HG02840 (cell line): Measurements from ENCODE around the gene SLC19A1.

ENCODE experiments used
- ATAC-seq: cut with Tn5 transposase; IDR thresholded peaks from one replicate; pipeline ENCODE4 v1.9.1; 2021; ENCODE audit warnings: mild to moderate bottlenecking, moderate library complexity, moderate number of reproducible peaks; ENCODE audit not compliant: unreplicated experiment, low FRiP score

Gene SLC19A1

DNA sequence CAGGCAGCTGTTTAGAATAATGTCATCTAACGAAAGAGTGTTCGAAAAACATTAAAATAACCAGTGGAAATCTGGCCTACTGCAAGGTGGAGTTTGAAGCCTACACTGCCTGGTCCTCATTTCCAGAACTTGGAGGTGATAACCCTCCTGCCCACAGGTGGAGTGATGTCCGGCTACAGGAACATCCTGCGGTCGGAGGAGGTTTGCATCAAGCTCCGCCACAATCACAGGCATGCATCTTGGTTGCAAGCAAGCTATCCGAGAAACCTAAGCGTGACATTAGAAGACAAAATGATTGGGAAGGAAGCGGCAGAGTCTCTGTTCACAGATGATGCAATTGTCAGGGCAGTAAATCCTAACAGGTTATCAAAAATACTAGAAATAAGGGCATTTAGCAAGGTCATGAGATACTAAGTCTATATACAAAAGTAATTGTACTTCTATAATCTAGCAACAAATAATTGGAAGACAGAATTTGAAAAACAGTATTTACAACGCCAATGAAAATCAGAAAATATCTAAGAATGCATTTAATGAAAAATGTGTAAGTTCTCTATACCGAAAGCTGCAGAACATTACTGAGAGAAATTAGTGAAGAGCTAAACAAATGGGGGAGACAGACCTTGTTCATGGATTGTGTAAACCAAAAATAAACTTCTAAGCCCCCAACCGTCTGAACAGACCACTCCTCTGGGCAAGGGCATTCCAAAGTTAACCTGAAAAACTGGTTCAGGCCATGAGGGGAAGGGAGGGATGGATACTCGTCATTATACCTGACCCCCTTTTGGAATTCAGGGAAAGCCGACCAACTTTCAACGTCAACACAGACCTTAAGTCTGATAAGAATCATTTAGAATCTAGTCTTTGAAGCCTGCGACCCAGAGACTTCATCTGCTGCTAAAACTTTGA lies 4.7 kb upstream of the SLC19A1 start:
- ATAC-seq: no peak

DNA sequence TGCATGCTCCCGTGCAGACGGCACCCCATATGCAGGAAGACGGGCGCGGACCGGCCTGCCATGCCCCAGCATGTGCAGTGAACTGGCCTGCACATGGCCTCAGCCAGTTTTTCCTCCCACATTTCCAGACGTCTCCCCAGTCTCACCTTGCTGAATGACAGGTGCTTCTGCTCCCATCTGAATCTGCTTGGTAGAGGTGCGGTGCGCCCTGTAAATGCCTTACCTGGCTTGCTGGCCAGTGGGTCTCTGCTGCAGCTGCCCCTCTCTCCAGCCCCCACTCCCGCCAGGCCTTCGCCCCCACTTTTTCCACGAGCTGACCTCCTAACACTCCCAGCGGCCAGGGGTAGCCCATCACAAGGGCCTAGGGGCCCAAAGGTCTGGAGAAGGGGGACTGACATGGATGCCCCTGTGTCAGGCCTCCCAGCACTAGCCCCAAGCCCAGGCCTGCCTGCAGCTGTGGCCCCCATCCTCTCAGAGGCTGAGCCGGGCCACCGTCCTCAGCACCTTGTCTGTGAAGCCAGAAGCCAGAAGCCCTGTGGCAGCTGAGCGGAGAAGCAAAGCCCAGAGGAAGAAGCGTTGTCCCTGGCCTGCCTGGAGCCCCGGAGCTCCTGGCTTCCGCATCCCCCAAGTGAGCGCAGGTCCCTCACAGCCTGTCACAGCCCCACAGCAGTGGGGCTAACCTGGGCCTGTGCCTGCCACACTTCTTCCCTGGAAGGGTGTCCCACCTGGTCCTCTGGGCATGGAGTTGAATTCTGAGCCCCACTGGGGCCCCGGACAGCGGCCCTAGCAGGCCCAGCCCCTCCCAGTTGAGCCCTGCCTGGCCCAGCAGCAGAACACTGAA lies 3.7 kb upstream of the SLC19A1 start:
- no peak for ATAC-seq

DNA sequence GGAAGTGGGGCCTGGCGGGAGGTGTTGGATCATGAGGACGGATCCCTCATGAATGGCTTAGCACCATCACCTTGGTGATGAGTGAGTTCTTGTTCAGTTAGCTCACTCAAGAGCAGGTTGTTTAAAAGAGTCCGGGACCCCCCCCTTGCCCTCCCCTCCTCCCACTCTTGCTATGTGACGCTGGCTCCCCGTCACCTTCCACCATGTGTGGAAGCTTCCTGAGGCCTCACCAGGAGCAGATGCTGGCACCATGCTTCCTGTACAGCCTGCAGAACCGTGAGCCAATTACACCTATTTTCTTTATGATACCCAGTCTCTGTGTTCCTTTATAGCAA lies 3.0 kb upstream of the SLC19A1 start:
- no peak for ATAC-seq

DNA sequence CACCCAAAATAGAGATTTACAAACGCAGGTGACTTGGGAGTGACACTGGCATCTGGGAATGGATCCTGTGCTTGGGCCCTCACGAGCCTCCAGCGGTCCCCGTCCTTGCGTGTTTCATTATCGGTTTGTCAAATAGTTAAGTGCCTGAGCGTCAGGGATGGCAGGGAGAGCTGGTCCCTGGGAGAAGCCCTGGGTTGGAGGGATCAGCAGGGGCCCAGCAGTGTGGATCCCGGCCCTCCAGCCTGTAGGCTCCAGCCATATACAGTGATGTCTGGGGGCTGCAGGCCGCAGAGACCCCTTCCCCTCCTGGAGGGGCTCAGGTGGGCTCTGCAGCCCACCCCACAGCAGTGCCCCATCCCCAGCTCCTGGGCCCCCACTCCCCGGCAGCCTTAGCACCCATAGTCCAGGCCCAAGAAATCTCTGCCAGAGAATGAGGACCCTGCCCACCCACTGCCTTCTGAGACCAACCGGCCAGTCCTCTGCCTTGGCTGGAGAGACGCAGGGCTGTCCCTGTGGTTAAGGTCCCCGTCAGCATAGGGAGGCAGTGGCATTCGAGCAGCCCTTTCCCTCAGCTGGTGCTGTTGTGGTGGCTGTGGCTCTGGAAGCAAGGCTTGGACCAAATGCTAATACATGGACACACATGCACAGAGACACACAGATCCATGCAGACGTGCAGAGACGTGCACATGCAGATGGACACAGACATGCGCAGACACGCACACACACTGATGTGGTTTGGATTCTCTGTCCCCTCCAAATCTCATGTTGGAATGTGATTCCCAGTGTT lies 2.4 kb upstream of the SLC19A1 start:
- ATAC-seq: no peak

DNA sequence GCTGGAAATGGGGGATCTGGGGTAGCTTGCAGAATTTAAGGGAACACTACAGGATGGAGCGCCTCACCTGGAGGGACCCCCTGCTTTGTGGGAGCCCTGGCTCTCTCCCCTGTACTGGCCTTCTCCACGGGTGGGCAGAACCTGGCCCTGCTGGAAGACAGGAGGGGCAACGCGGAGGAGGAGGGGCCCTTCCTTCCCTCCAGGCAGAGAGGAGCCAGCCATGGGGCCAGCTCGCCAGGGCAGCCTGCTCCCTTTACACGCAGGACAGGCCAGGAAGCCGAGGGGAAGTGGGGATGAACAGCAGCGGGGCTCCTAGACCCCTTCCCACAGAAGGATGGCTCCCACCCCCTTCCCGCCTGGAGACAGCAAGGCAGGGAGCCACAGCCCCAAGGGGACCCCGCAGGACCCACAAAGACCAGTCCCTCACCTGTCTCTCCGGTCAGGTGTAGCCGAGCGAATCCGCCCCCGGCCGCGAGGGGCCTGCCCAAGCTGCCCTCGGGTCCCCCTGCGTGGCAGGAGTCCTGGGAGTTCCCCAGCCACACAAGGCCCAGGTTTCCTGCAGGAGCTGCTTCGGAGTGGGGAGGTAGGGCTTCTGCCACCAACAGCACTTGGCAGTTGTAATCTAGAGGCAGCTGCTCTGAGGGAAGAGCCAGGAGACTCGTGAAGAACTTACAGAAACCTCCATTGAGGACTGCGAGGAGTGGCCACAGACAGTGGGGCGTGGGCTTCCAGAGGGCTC lies 1.6 kb upstream of the SLC19A1 start:
- no peak for ATAC-seq

DNA sequence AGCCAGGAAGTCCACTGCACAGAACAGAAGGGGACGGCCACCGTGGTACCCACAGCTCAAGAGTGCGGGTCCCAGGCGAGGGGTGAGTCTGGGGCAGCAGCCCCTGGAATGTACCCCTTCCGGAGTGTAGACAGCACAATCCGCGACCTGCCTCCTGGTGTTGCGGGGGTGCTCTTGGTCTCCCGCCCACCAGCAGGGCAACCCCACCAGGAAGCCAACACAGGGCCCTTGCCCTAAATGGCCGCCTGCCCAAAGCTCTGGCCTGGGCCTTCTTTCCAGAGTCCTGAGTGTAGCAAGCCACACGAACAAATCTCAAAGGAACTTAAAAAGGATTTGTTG lies 1.1 kb upstream of the SLC19A1 start:
- ATAC-seq: no peak

DNA sequence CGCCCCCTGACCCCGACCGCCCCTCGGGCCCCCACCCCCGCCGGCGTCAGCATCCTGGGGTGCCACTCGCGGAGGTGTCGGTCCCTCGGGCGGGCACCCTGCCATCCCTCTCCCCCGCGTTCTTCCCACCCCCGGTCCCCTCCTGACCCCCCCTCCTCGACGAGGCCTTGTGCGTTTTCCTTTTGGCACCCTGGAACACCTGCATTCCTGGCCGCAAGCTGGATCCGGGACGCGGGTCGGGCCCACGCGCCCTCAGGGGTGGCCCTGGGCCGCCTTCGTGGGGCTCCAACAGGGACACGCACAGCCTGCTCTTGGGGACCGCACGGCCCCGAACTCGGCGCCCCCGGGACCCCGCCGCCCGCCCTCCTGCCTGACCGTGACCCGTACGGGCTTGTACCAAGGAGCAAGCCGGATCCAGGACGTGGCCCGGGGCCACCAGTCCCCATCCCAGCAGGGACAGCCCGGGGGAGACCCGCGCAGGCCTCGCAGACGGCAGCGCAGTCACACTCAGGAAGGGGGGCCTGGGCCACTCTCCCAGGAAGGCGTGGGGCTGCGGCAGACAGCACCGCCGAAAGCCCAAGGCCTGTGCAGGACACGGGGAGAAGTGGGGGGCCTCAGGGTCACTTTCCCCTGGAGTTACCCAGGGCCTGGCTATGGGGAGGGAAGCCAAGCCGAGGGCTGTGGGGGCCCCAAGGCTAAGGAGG lies 579 bp upstream of the SLC19A1 start:
- no peak for ATAC-seq

DNA sequence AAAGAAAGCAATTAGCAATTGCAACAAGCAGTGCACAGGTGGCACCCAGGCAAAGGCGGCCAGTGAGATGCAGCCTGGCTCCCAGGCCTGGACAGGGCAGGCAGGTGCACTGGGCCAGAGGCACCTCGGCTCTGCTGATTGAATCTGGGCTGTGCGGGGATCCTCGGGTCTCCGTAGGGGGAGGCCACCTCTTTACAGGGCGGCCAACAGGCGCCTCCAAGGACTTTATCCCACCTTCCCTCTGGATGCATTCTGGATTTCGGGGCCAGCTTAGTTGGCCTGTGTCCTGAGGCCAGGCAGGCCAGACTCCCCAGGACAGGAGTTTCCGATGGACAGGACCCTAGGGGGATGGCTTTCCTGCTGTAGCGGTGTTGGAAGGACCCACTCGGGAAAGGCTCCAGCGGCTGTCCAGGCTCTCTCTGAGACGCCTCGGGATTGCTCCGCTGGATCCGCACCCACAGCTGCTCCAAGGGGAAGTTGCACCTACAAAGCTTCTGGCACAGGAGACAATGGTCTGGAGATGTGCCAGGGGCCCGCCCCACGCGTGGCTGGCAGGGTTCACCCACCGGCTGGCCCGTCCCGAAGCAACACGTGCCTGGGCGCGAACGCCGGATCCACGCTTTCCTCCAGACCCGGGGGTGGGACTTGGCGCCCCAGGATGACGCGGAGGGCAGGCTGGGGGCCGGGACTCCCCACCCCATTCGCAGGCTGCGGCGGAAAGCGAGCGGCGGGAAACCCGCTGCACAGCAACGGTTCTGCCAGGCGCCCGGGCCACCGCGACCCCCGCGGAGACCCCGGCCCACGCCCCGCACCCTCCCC lies 810 bp downstream of the SLC19A1 start:
- ATAC-seq: no peak

DNA sequence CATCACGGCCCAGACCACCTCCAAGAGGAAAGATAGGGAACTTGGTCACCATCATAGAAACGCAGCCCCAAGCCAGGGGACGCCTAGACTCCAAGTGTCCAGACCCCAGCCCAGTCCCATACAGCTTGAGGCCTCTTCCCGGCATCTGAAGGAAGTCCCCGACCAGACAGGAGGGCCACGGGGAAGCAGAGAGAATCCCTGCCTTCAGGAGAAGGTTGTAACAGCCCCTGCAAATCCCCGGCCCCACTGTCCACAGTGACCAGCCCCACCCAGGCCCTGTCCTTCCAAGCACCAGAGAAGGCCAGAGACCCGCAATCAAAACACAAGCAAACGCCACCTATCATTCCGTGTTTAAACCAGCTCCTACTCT lies 1.7 kb downstream of the SLC19A1 start:
- no peak for ATAC-seq

DNA sequence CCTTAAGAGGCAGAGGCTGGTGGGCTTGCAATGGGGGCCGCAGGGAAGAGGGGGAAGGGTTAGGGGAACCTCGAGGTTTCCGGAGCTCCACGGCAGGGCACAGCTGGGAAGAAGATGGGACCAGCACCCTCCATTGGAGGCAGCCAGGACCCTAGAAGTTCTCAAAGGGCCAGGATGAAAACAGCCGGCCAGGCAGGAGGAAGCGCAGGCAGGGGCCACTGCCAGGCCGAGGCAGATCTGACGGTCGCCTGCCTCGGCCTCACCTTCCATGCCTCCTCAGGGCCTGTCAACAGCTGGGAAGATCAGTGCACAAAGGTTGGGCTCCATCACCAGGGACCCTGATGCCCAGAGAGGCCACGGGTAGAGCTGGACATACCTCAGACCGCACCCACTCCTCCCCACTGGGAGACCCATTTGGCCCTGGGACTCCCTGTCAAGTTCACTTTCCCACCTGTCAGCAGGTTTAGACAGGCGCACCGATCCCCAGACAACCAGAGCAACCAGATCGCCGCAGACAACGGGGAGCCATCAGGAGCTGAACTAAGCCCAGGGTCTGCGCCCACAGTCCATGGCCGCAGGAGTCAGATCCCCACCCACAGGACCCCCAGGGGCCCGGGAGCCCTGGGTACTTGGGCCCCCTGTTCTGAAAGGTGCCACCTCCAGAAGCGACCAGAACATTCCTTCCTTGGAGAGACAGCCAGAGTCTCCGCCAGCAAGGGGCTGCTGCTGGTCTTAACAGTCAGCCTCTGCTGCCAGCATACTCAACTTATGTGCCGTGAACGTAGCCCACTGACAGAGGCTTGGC lies 2.2 kb downstream of the SLC19A1 start:
- ATAC-seq: no peak

DNA sequence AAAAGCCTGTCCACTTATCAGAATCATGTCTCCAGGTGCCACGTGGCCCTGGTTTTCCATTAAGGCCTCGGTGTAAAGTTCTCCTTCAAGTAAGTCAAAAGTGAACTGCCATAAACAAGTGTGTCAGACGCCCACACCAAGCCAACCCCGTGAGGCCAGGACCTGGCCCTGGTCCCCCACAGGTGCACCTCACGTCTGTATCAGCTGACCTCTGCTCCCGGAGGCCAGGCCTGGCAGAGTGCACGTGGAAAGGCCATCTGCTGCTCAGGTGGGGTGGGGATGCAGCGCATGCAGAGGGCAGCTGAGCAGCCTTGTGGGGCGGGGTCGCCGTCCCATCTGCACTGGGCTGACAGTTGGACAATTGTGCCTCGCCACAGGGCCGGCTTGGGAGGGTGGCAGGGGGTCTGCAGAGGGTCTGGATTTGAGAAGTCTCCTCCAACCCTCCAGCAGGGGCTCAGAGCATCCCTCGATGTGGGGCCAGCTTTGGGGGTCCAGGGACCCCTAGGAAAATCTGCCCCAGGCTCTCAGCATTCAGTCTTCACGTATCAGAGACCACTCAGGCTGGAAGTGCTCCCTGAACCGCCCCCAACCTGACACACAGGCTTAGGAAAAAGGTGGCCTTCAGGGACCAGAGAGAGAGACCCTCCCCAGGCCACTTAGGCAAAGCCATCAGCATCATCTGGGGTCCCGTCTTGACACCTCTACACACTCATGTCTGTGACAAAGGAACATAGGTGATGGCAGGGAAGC lies 3.0 kb downstream of the SLC19A1 start:
- no peak for ATAC-seq

DNA sequence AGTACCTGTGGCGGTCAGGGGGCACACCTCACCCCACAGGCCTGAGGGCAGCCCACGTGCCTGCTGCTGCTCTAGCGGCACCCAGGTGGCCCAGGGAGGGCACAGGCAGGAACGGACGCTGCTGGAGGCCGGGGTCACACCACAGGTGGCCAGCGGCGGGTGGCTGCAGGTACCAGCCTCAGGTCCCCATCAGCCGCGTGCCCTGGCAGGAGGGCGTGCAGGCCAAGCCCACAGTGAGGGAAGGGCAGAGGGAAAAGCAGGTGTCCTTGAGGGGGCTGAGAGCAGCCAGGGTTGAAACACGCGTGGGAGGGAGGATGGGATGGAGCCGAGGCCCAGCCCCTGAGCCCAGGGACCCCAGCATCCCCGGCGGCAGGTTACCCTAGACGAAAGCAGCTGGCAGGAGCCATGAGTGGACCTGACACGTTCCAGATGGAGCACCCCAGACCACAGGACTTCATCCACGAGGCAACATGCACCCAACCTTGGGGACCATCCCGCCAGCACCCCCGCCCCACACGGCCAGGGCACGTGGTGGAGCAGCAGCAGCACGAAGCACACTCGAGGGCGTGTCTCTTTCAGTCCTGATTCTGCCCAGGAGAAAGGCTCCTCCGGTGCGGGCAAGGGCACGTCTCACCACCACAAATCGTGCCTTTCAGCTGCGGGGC lies 3.7 kb downstream of the SLC19A1 start:
- ATAC-seq: no peak

DNA sequence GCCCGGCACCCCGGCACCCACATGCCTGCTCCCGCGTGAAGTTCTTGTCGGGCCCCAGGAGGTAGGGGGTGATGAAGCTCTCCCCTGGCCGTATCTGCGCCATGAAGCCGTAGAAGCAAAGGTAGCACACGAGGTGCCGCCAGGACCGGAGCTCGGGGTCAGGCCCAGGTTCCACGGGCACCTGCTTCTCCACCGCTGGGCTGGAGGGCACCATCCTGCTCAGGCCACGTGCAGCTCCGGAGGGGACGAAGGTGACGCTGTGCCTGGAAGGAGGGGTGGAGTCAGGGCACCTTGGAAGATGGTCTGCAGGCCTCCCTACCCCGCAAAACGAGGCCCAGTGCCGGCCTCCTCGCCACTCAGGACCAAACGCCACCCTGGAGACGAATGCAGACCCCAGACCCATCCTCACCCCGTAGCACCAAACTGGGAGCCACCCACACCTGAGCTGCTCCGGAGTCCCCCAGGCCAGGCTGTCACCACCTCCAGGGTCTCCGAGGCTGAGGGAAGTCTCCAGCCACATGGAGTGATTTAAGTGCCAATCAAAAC lies 4.4 kb downstream of the SLC19A1 start:
- no peak for ATAC-seq

DNA sequence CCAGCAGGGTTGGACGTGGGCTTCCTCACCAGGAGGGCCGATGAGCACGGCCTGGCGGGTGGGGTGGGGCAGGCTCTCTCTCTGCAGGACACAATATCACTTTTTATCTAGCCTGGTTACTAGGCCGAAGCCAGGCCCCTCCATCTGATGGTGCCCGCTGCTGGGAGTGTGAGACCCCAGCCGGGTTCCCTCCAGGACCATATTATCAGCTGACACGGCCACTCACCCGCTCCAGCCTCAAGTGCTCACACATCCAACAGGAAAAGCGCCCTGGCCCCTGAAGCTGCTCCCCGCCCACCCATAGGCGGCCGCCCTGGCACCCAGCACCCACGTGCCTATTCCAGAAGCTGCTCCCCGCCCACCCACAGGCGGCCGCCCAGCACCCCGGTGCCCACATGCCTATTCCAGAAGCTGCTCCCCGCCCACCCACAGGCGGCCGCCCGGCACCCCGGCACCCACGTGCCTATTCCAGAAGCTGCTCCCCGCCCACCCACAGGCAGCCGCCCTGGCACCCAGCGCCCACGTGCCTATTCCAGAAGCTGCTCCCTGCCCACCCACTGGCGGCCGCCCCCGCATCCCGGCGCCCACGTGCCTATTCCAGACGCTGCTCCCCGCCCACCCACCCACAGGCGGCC lies 5.0 kb downstream of the SLC19A1 start:
- ATAC-seq: no peak

DNA sequence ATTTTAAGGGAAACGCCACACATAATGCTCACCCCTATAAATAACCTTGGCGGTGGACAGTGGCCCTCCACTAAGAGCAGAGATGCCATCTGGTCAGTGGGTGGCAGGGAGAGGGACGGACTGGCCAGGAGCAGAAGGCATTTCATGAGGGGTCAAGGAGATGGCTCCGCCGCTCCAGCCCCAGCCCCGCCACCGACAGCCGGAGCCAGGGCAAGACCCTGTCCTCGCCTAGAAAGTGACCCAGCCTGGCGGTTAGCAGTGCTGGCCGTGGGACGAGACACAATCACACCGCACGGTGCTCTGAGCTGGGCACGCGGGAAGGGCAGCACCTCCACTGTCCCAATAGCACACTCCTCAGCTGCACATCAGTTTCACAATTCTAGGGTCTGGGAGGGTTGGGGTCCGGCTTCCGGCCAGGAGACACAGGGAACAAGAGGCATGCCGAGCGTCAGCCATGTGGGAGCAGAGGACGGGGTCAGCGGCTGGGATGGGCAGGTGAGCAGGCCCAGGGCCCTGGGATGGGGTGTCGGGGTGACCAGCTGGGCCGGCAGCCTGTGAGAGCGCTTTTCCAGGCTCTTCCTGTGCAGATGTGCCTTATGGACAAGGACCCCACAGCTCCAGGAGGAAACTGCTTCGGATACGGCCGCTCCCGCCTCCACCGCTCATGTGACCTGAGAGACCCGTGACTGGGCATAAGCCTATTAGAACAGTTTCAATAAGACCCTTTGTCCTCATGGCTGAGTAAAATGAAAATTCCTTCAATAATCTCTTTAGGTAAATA lies 5.7 kb downstream of the SLC19A1 start:
- ATAC-seq: no peak
